ENCODE measurements around the gene BMX.

BMX gene

DNA sequence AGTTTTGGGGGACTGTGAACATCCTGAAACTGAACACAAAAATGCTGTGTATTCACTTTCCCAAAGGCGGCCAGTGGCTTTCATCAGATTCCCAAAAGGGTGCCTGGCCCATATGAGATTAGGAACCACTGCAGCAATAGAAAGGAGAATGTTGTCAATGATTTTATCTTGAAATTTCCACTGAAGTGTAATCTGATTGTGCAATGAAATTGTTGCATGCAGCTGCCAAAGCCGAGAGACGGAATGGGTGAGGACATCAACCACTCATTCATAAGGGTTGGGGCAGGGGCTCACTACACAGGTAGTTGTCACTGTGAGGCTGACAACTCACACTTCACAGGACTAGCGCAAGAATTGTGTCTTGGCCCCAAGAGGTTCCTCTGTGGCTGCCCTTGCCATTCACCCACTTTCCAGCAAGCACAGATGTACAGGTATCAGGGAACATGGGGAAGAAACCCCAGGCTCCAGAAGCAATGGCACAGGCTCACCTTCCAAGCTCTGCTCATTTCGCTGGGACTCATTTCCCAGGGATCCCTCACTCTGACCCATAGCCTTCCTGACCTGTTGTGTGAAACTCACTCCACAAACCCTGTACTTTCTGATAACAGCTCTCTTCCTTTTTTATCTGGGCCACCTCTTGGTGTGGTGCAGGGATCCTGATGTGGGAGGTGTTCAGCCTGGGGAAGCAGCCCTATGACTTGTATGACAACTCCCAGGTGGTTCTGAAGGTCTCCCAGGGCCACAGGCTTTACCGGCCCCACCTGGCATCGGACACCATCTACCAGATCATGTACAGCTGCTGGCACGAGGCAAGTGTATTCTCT lies 48.8 kb downstream of the BMX start:
- H3K27me3 ChIP-seq (ENCODE audit: low read depth, low read length): no peaks in the 10 kb centered on the region
- H4K20me1 ChIP-seq (ENCODE audit: insufficient read depth, low read length): no peaks in the 10 kb centered on the region
- H3K36me3 ChIP-seq (replicated peaks; ENCODE audit: low read depth, low read length): no peaks in the 10 kb centered on the region
- H3K4me1 ChIP-seq (ENCODE audit: low read length): no peaks in the 10 kb centered on the region
- no peaks in the 10 kb centered on the region for H3K9me3 ChIP-seq (ENCODE audit: insufficient read depth, low read length)
- H3K4me2 ChIP-seq (ENCODE audit: low read length): no peak overlapping the region
- no peaks in the 10 kb centered on the region for H3K79me2 ChIP-seq (ENCODE audit: low read length)
- TF ChIP-seq CTCF (IDR thresholded peaks at IDR 0.05; ENCODE audit: low read depth, low read length) (no peak), EZH2phosphoT487 (IDR thresholded peaks at IDR 0.05; ENCODE audit: low read depth) (no peak)
- no peak overlapping the region for H3K27ac ChIP-seq (ENCODE audit: low read length)
- H2AFZ ChIP-seq (ENCODE audit: low read depth, low read length): no peak overlapping the region
- H3K9ac ChIP-seq (ENCODE audit: low read length): no peak overlapping the region
- no peak overlapping the region for H3K4me3 ChIP-seq (ENCODE audit: low read length)

- Histone ChIP-seq H3K9me3 (ENCODE audit: insufficient read depth, low read length) (no peaks in the 10 kb centered on the region), H4K20me1 (ENCODE audit: insufficient read depth, low read length) (no peaks in the 10 kb centered on the region), H3K9ac (ENCODE audit: low read length) (no peak overlapping the region), H3K4me1 (ENCODE audit: low read length) (no peaks in the 10 kb centered on the region), H3K27me3 (ENCODE audit: low read depth, low read length) (no peaks in the 10 kb centered on the region), H3K79me2 (ENCODE audit: low read length) (no peaks in the 10 kb centered on the region), H3K4me3 (ENCODE audit: low read length) (no peak overlapping the region), H3K4me2 (ENCODE audit: low read length) (no peak overlapping the region), H3K36me3 (replicated peaks; ENCODE audit: low read depth, low read length) (no peaks in the 10 kb centered on the region), H2AFZ (ENCODE audit: low read depth, low read length) (no peak overlapping the region), H3K27ac (ENCODE audit: low read length) (no peak overlapping the region)
- TF ChIP-seq EZH2phosphoT487 (IDR thresholded peaks at IDR 0.05; ENCODE audit: low read depth) (no peak), CTCF (IDR thresholded peaks at IDR 0.05; ENCODE audit: low read depth, low read length) (no peak)
These were observed 58.6 kb downstream of the BMX start for GRCh38 chrX:15559227-15559626.

- Histone ChIP-seq H3K4me2 (ENCODE audit: low read length) (no peak overlapping the region), H3K4me1 (ENCODE audit: low read length) (no peaks in the 10 kb centered on the region), H3K79me2 (ENCODE audit: low read length) (no peaks in the 10 kb centered on the region), H3K4me3 (ENCODE audit: low read length) (no peak overlapping the region), H3K9ac (ENCODE audit: low read length) (no peak overlapping the region), H3K27ac (ENCODE audit: low read length) (no peak overlapping the region), H3K36me3 (replicated peaks; ENCODE audit: low read depth, low read length) (no peaks in the 10 kb centered on the region), H3K27me3 (ENCODE audit: low read depth, low read length) (no peaks in the 10 kb centered on the region), H3K9me3 (ENCODE audit: insufficient read depth, low read length) (no peaks in the 10 kb centered on the region), H4K20me1 (ENCODE audit: insufficient read depth, low read length) (no peaks in the 10 kb centered on the region), H2AFZ (ENCODE audit: low read depth, low read length) (no peak overlapping the region)
- TF ChIP-seq EZH2phosphoT487 (IDR thresholded peaks at IDR 0.05; ENCODE audit: low read depth) (no peak), CTCF (IDR thresholded peaks at IDR 0.05; ENCODE audit: low read depth, low read length) (no peak)
These were observed 60.3 kb downstream of the BMX start for GRCh38 chrX:15560924-15561323.

DNA sequence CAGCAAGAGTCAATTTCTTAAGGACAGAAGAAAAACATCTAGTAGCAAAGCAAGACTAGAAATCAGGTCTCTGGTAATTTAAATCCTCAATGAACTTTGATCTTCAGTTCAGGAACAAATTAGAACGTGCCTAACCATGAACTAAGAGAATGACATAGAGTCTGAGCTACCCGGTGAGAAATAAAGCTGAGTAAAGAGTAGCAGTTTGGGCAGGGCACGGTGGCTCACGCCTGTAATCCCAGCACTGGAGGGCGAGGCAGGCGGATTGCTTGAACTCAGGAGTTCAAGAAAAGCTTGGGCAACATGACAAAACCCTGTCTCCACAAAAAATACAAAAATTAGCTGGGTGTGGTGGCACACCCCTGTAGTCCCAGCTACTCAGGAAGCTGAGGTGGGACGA lies 62.4 kb downstream of the BMX start:
- no peak overlapping the region for H3K27ac ChIP-seq (ENCODE audit: low read length)
- TF ChIP-seq CTCF (IDR thresholded peaks at IDR 0.05; ENCODE audit: low read depth, low read length): no peak
- TF ChIP-seq EZH2phosphoT487 (IDR thresholded peaks at IDR 0.05; ENCODE audit: low read depth): no peak
- H3K4me3 ChIP-seq (ENCODE audit: low read length): no peak overlapping the region
- no peak overlapping the region for H2AFZ ChIP-seq (ENCODE audit: low read depth, low read length)
- no peaks in the 10 kb centered on the region for H3K4me1 ChIP-seq (ENCODE audit: low read length)
- H3K27me3 ChIP-seq (ENCODE audit: low read depth, low read length): no peaks in the 10 kb centered on the region
- no peaks in the 10 kb centered on the region for H3K9me3 ChIP-seq (ENCODE audit: insufficient read depth, low read length)
- H3K79me2 ChIP-seq (ENCODE audit: low read length): no peaks in the 10 kb centered on the region
- no peaks in the 10 kb centered on the region for H4K20me1 ChIP-seq (ENCODE audit: insufficient read depth, low read length)
- H3K9ac ChIP-seq (ENCODE audit: low read length): no peak overlapping the region
- no peak overlapping the region for H3K4me2 ChIP-seq (ENCODE audit: low read length)
- H3K36me3 ChIP-seq (replicated peaks; ENCODE audit: low read depth, low read length): no peaks in the 10 kb centered on the region

Measured in OCI-LY3 (cell line).